Measurements from ENCODE around the gene RHBDF1.
"Not testable (repeated sequence)": the region's sequence is repeated elsewhere in the genome, so short reads cannot be mapped to it uniquely, and the experiment has no call there.

Gene RHBDF1

GRCh38 chr16:42691-43090, 29.7 kb downstream of the RHBDF1 start:
- Histone ChIP-seq H3K27ac (ENCODE audit: low read length) (no peak overlapping the region), H3K36me3 (replicated peaks; ENCODE audit: low read depth, low read length) (peaks cover 64% of the 10 kb centered on the region), H3K4me2 (ENCODE audit: low read length) (no peak overlapping the region), H4K20me1 (ENCODE audit: insufficient read depth, low read length) (no peaks in the 10 kb centered on the region), H3K9me3 (ENCODE audit: insufficient read depth, low read length) (no peaks in the 10 kb centered on the region), H3K9ac (ENCODE audit: low read length) (no peak overlapping the region), H3K79me2 (ENCODE audit: low read length) (peaks cover 39% of the 10 kb centered on the region), H2AFZ (ENCODE audit: low read depth, low read length) (no peak overlapping the region), H3K4me1 (ENCODE audit: low read length) (peaks cover 27% of the 10 kb centered on the region), H3K4me3 (ENCODE audit: low read length) (no peak overlapping the region), H3K27me3 (ENCODE audit: low read depth, low read length) (no peaks in the 10 kb centered on the region)
- TF ChIP-seq EZH2phosphoT487 (IDR thresholded peaks at IDR 0.05; ENCODE audit: low read depth) (no peak), CTCF (IDR thresholded peaks at IDR 0.05; ENCODE audit: low read depth, low read length) (no peak)

GRCh38 chr16:42069-42457, 30.4 kb downstream of the RHBDF1 start:
- H3K27ac ChIP-seq (ENCODE audit: low read length): no peak overlapping the region
- no peak overlapping the region for H2AFZ ChIP-seq (ENCODE audit: low read depth, low read length)
- H3K9me3 ChIP-seq (ENCODE audit: insufficient read depth, low read length): no peaks in the 10 kb centered on the region
- no peak overlapping the region for H3K4me3 ChIP-seq (ENCODE audit: low read length)
- H4K20me1 ChIP-seq (ENCODE audit: insufficient read depth, low read length): no peaks in the 10 kb centered on the region
- no peak for TF ChIP-seq EZH2phosphoT487 (IDR thresholded peaks at IDR 0.05; ENCODE audit: low read depth)
- no peak for TF ChIP-seq CTCF (IDR thresholded peaks at IDR 0.05; ENCODE audit: low read depth, low read length)
- peaks cover 27% of the 10 kb centered on the region for H3K4me1 ChIP-seq (ENCODE audit: low read length)
- H3K27me3 ChIP-seq (ENCODE audit: low read depth, low read length): no peaks in the 10 kb centered on the region
- H3K36me3 ChIP-seq (replicated peaks; ENCODE audit: low read depth, low read length): peaks cover 64% of the 10 kb centered on the region
- H3K79me2 ChIP-seq (ENCODE audit: low read length): peaks cover 35% of the 10 kb centered on the region
- H3K4me2 ChIP-seq (ENCODE audit: low read length): no peak overlapping the region
- H3K9ac ChIP-seq (ENCODE audit: low read length): no peak overlapping the region

GRCh38 chr16:41439-42068, 30.9 kb downstream of the RHBDF1 start:
- no peak overlapping the region for H3K9ac ChIP-seq (ENCODE audit: low read length)
- H3K27me3 ChIP-seq (ENCODE audit: low read depth, low read length): no peaks in the 10 kb centered on the region
- no peaks in the 10 kb centered on the region for H4K20me1 ChIP-seq (ENCODE audit: insufficient read depth, low read length)
- H3K4me1 ChIP-seq (ENCODE audit: low read length): peaks cover 27% of the 10 kb centered on the region
- H2AFZ ChIP-seq (ENCODE audit: low read depth, low read length): no peak overlapping the region
- no peak overlapping the region for H3K4me3 ChIP-seq (ENCODE audit: low read length)
- TF ChIP-seq CTCF (IDR thresholded peaks at IDR 0.05; ENCODE audit: low read depth, low read length) (no peak), EZH2phosphoT487 (IDR thresholded peaks at IDR 0.05; ENCODE audit: low read depth) (no peak)
- H3K79me2 ChIP-seq (ENCODE audit: low read length): peaks cover 33% of the 10 kb centered on the region
- peaks cover 62% of the 10 kb centered on the region for H3K36me3 ChIP-seq (replicated peaks; ENCODE audit: low read depth, low read length)
- H3K27ac ChIP-seq (ENCODE audit: low read length): no peak overlapping the region
- H3K9me3 ChIP-seq (ENCODE audit: insufficient read depth, low read length): no peaks in the 10 kb centered on the region
- H3K4me2 ChIP-seq (ENCODE audit: low read length): no peak overlapping the region

- Histone ChIP-seq H3K9ac (ENCODE audit: low read length) (peak overlapping the region; percentile 43; the same call in 1 of the 2 replicates), H3K4me3 (ENCODE audit: low read length) (no peak overlapping the region), H4K20me1 (ENCODE audit: insufficient read depth, low read length) (no peaks in the 10 kb centered on the region), H2AFZ (ENCODE audit: low read depth, low read length) (no peak overlapping the region), H3K27ac (ENCODE audit: low read length) (peak overlapping the region; percentile 73), H3K27me3 (ENCODE audit: low read depth, low read length) (no peaks in the 10 kb centered on the region), H3K4me2 (ENCODE audit: low read length) (peak overlapping the region; percentile 48), H3K36me3 (replicated peaks; ENCODE audit: low read depth, low read length) (peaks cover 49% of the 10 kb centered on the region), H3K4me1 (ENCODE audit: low read length) (peaks cover 45% of the 10 kb centered on the region), H3K9me3 (ENCODE audit: insufficient read depth, low read length) (no peaks in the 10 kb centered on the region), H3K79me2 (ENCODE audit: low read length) (peaks cover 15% of the 10 kb centered on the region)
- TF ChIP-seq CTCF (IDR thresholded peaks at IDR 0.05; ENCODE audit: low read depth, low read length) (no peak), EZH2phosphoT487 (IDR thresholded peaks at IDR 0.05; ENCODE audit: low read depth) (no peak)
Measured at GRCh38 chr16:38941-39892, 33.2 kb downstream of the RHBDF1 start.

GRCh38 chr16:38206-38605, 34.2 kb downstream of the RHBDF1 start:
- H3K27me3 ChIP-seq (ENCODE audit: low read depth, low read length); H4K20me1 ChIP-seq (ENCODE audit: insufficient read depth, low read length); H2AFZ ChIP-seq (ENCODE audit: low read depth, low read length); H3K79me2 ChIP-seq (ENCODE audit: low read length); H3K4me2 ChIP-seq (ENCODE audit: low read length); H3K9ac ChIP-seq (ENCODE audit: low read length); H3K9me3 ChIP-seq (ENCODE audit: insufficient read depth, low read length); H3K4me3 ChIP-seq (ENCODE audit: low read length): not testable (repeated sequence)
- peak overlapping the region; percentile 73 for H3K27ac ChIP-seq (ENCODE audit: low read length)
- H3K4me1 ChIP-seq (ENCODE audit: low read length): peaks cover 45% of the 10 kb centered on the region
- peaks cover 48% of the 10 kb centered on the region for H3K36me3 ChIP-seq (replicated peaks; ENCODE audit: low read depth, low read length)

Data from OCI-LY3 (cell line).